ENCODE measurements around the gene GOLGA6L10. TPM values are rescaled to one million over a fixed set of nuclear protein-coding genes. Genes with fewer than 3 reads are reported as not detected.
"Not testable (repeated sequence)": the region's sequence is repeated elsewhere in the genome, so short reads cannot be mapped to it uniquely, and the experiment has no call there.

Gene GOLGA6L10
- 2.3 TPM for polyA plus RNA-seq (2012; ENCODE audit: missing spikeins)

DNA sequence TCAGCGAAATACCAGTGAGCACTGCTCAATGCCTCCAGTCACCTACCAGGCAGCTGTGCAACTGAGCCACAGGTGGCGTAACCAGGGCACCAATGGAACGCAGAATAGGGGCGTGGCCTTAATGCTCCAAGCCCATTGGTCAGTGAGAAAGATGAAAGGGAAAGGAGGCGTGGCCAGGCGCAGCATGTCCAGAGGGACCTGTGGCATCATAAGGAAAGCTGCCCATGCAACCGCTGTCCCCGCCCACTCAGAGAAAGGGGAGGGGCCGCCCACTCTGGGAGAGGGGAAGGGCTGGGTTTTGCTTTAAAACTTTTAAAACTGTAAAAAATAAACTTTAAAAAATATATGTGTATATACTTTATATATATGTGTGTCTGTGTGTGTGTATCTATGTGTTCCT is at the start of gene GOLGA6L10:
TSS of gene GOLGA6L10 (minus strand) at position 101 of the 400 bp plus-strand sequence. CDS start at position 1, 100 bp downstream.
- not testable (repeated sequence) for FAIRE-seq; DNase-seq (ENCODE audit: insufficient read length)

DNA sequence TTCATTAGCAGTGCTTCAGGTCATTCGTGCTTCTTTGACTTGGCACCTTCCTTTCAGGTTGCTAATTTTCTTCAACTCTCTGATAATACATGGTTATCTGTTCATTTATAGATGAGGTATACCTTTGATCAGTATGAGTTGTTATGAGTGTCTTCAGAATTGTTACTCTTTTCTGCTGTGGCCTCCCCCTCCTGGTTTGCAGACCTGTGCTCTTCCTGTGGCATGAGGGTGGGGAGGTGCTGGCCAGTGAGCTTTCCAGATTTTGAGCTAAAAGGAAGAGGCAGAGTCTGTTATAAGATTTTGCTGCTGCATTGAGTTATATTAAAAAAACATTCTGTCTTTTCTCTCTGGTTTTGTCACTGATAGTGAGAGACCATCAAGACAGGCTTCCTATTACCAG is 49.5 kb upstream of the GOLGA6L10 start:
- DNase-seq (ENCODE audit: insufficient read length): no peak
- no peak for FAIRE-seq
- no peak for TF ChIP-seq TAF1 (IDR thresholded peaks at IDR 0.05; ENCODE audit: borderline replicate concordance, low read depth, low read length)
- no peak for TF ChIP-seq POLR2A (IDR thresholded peaks at IDR 0.05; ENCODE audit: low read depth, low read length)
- no peak for TF ChIP-seq POLR2AphosphoS5 (IDR thresholded peaks at IDR 0.05; ENCODE audit: low read depth, low read length)

GRCh38 chr15:82397817-82398216 is 48.5 kb upstream of the GOLGA6L10 start:
- TF ChIP-seq POLR2AphosphoS5 (IDR thresholded peaks at IDR 0.05; ENCODE audit: low read depth, low read length): no peak
- TF ChIP-seq TAF1 (IDR thresholded peaks at IDR 0.05; ENCODE audit: borderline replicate concordance, low read depth, low read length): no peak
- TF ChIP-seq POLR2A (IDR thresholded peaks at IDR 0.05; ENCODE audit: low read depth, low read length): no peak
- DNase-seq (ENCODE audit: insufficient read length) (no peak), FAIRE-seq (no peak)

GRCh38 chr15:82395788-82396187 is 46.5 kb upstream of the GOLGA6L10 start:
- not testable (repeated sequence) for DNase-seq (ENCODE audit: insufficient read length); FAIRE-seq

DNA sequence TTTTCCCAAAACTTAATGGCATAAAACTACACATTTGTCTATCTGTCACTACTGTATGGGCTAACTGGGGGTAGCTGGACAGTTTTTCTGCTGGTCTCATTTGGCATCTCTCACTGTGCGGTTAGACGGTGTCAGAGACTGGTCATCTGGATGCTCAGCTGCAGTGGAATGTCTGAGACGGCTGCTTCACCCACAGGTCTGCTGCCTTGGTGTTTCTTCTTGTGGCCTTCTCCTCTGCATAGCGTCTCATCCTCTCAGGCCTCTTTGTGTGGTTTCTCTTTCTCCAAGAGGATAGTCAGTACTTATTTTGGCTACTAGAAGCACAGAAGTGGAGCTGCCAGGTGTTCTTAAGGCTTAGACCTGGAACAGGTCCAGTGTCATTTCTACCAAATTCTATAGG is 44.4 kb upstream of the GOLGA6L10 start:
- TF ChIP-seq POLR2A (IDR thresholded peaks at IDR 0.05; ENCODE audit: low read depth, low read length) (no peak), POLR2AphosphoS5 (IDR thresholded peaks at IDR 0.05; ENCODE audit: low read depth, low read length) (no peak), TAF1 (IDR thresholded peaks at IDR 0.05; ENCODE audit: borderline replicate concordance, low read depth, low read length) (no peak)
- FAIRE-seq: no peak
- DNase-seq (ENCODE audit: insufficient read length): no peak

DNA sequence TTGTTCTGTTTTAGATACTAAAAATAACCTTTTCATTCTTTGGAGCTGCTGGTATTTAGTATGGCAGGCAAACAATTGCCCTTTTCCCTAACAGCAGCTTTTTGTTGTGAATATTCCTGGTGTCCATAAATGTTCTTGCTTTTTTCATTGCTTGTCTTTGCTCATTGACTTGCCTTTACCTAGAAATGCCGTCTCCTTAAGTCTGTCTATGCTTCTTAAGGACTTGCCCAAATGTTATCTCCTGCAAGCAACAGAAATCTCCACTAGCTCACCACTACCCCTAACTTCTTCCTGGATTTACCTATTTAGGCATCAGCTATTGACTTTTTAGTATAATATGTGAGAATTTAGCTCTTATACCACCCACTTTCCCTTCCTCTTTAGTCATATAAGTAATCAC is 42.8 kb upstream of the GOLGA6L10 start:
- DNase-seq (ENCODE audit: insufficient read length); FAIRE-seq: not testable (repeated sequence)

DNA sequence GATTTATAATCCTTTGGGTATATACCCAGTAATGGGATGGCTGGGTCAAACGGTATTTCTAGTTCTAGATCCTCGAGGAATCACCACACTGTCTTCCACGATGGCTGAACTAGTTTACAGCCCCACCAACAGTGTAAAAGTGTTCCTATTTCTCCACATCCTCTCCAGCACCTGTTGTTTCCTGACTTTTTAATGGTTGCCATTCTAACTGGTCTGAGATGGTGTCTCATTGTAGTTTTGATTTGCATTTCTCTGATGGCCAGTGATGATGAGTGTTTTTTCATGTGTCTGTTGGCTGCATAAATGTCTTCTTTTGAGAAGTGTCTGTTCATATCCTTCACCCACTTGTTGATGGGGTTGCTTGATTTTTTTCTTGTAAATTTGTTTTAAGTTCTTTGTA is 40.9 kb upstream of the GOLGA6L10 start:
- DNase-seq (ENCODE audit: insufficient read length); FAIRE-seq: not testable (repeated sequence)

GRCh38 chr15:82387209-82387608 is 37.9 kb upstream of the GOLGA6L10 start:
- DNase-seq (ENCODE audit: insufficient read length); FAIRE-seq: not testable (repeated sequence)

- not testable (repeated sequence) for DNase-seq (ENCODE audit: insufficient read length); FAIRE-seq
These were observed 32.2 kb upstream of the GOLGA6L10 start for GRCh38 chr15:82381330-82381955.

DNA sequence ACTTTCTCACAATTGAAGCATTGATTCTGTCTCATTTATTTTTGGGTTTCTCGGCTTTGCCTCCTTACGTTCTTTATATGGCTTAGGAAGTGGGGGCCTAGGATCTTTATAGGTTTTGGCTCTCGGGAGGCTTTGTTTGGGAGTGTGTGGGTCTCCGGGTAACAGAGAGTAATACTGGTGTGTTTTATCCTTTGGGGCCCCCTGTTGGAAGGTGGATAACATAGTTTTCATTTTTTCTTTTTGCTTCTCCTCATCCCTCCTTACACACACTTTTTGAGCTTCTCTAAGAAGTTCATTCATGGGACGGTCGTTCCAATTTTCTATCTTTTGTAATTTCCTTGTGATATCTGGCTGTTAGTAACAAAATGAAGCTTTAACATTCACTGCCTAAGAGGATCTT is 30.3 kb upstream of the GOLGA6L10 start:
- not testable (repeated sequence) for DNase-seq (ENCODE audit: insufficient read length); FAIRE-seq

GRCh38 chr15:82373661-82374060 is 24.4 kb upstream of the GOLGA6L10 start:
- not testable (repeated sequence) for FAIRE-seq

DNA sequence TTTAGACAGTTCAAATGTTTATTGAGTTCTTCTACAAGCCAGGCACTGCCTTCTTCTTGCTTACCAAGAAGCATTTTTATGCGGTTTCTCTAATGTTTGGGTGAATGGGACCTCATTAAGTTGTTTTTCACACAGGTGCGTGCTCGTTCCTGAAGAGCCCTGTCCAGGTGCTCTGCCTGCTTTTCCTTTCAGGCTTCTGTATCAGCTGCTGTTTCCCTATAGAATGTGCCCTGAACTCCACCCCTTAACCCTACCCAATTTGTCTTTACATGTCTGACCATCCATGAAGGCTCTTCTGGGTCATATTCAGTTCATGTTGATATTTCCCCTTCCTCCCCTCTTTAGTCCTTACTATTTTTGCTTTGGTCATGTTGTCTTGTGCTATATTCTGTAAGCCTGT is 22.4 kb upstream of the GOLGA6L10 start:
- TF ChIP-seq TAF1 (IDR thresholded peaks at IDR 0.05; ENCODE audit: borderline replicate concordance, low read depth, low read length) (no peak), POLR2A (IDR thresholded peaks at IDR 0.05; ENCODE audit: low read depth, low read length) (no peak), POLR2AphosphoS5 (IDR thresholded peaks at IDR 0.05; ENCODE audit: low read depth, low read length) (no peak)
- FAIRE-seq: no peak
- DNase-seq (ENCODE audit: insufficient read length): no peak

More at GRCh38 chr15:82373661-82374060, 24.4 kb upstream of the GOLGA6L10 start:
- DNase-seq (ENCODE audit: insufficient read length): not testable (repeated sequence)

GRCh38 chr15:82367790-82368189 is 18.5 kb upstream of the GOLGA6L10 start:
- FAIRE-seq; DNase-seq (ENCODE audit: insufficient read length): not testable (repeated sequence)

DNA sequence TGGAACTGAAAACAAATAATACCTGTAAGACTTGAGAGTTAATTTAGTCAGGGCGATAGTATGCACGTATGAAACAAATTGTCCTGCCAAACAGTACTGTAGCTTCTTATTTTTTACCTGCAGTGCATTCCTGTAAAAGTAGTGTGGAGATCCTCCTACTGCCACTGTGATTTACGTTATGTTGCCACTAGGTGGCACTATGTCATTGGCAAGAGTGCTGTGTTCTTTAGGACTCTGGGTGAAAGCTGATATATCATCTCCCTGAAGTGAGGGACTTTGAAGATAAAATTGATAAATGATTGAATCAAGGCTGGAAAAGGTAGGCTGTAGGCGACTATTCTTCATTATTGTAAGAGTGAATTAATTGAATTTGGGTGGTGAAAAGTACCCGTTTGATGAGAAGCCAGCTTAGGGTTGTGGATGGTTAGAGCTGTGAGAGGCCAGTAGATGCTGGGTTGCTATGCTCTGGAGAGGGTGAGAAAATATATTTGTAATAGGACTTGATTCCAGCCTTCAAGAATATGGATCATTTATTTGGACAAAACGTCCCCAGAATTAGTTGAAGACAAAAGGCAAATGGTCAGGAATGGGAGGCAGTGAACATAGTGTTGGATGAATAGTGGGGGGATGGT is 16.5 kb upstream of the GOLGA6L10 start:
- not testable (repeated sequence) for DNase-seq (ENCODE audit: insufficient read length); FAIRE-seq

DNA sequence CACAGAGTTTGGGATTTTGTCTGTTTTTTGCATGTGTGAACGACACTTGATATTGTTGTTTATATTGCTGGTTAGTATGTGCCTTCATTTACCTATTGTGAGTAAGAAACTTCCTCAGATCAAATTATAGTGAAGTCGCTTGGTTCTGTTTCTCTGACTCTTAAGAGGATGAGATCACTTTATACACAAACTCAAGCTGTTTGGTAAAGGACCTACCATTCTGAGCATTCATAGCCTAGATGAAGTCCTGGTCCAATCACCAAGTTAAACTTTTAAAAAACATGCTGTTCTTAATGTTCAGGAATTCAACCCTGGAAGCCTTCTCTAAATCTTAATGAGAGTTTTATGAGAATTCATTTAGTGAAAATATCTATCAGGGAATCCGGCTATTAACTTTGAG is 15.3 kb upstream of the GOLGA6L10 start:
- DNase-seq (ENCODE audit: insufficient read length); FAIRE-seq: not testable (repeated sequence)

GRCh38 chr15:82362790-82363189 is 13.5 kb upstream of the GOLGA6L10 start:
- not testable (repeated sequence) for FAIRE-seq; DNase-seq (ENCODE audit: insufficient read length)

- not testable (repeated sequence) for FAIRE-seq; DNase-seq (ENCODE audit: insufficient read length)
These were observed 11.3 kb upstream of the GOLGA6L10 start for GRCh38 chr15:82360618-82361017.

- not testable (repeated sequence) for FAIRE-seq; DNase-seq (ENCODE audit: insufficient read length)
These were observed 5.8 kb upstream of the GOLGA6L10 start for GRCh38 chr15:82355055-82355454.

DNA sequence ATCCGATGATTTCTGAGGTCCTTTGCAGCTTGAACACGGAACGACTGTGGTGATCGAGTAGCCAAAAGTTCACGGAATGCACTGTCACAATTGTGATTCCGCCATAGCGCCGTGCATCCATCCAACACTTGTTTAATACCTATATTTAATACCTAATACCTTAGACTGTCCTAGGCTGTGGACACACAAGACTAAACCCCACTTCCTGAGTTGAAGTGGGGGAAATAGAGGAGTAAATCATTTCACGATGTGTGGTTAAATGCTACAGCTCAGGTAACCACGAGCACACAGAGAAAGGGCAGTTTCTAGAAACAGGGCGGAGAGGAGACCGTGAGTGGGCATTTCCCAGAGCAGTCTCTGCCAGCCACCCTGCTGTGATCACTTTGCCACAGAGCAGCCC is 5.3 kb upstream of the GOLGA6L10 start:
- FAIRE-seq; DNase-seq (ENCODE audit: insufficient read length): not testable (repeated sequence)

- not testable (repeated sequence) for FAIRE-seq; DNase-seq (ENCODE audit: insufficient read length)
These were observed 1.6 kb downstream of the GOLGA6L10 start for GRCh38 chr15:82347645-82348044.
